HCT116 (cell line): Measurements from ENCODE around the gene NDOR1.

Experiments used
- CEBPB ChIP-seq: IDR thresholded peaks from 2 replicates; pipeline ENCODE4 v1.6.1; 2012; ENCODE audit warnings: low read depth
- CTCF ChIP-seq, 3 experiments: fragments of 200-600 bp in 1 of 3; sonication (generic) in 1 of 3; IDR thresholded peaks in 2 of 3; conservative IDR thresholded peaks in 1 of 3; 2 replicates each; pipeline ENCODE4 v1.5.1; 2012 to 2017; ENCODE audit warnings: low read depth in 2 of 3, low read length in 2 of 3, antibody characterized with exemption in 1 of 3, borderline replicate concordance in 1 of 3, control low read depth in 1 of 3, mild to moderate bottlenecking in 1 of 3, mixed read lengths in 1 of 3, mixed run types in 1 of 3, moderate library complexity in 1 of 3; ENCODE audit not compliant: insufficient read depth in 1 of 3
- EZH2 ChIP-seq: fragments of 200-600 bp; sonication (generic); IDR thresholded peaks from 2 replicates; pipeline ENCODE4 v1.6.1; 2017; ENCODE audit warnings: antibody characterized with exemption, mixed run types
- JUND ChIP-seq: IDR thresholded peaks from 2 replicates; pipeline ENCODE4 v1.6.1; 2012
- POLR2A ChIP-seq: IDR thresholded peaks from 2 replicates; pipeline ENCODE4 v1.7.0; 2011; ENCODE audit warnings: borderline replicate concordance; ENCODE audit not compliant: insufficient read depth, insufficient read length; ENCODE audit errors: extremely low read depth
- POLR2AphosphoS5 ChIP-seq: IDR thresholded peaks from 2 replicates; pipeline ENCODE4 v1.6.1; 2011; ENCODE audit warnings: mild to moderate bottlenecking, low read depth, low read length, moderate library complexity
- RAD21 ChIP-seq: IDR thresholded peaks from 2 replicates; pipeline ENCODE4 v1.6.1; 2012; ENCODE audit warnings: low read depth, mild to moderate bottlenecking
- SP1 ChIP-seq: IDR thresholded peaks from 2 replicates; pipeline ENCODE4 v1.6.1; 2012; ENCODE audit warnings: low read depth
- SRF ChIP-seq: IDR thresholded peaks from 2 replicates; pipeline ENCODE4 v1.6.1; 2012; ENCODE audit warnings: low read depth
- TCF7L2 ChIP-seq: IDR thresholded peaks from 2 replicates; pipeline ENCODE4 v1.7.0; 2011; ENCODE audit warnings: borderline replicate concordance, inconsistent platforms; ENCODE audit not compliant: insufficient read depth, insufficient read length; ENCODE audit errors: extremely low read depth
- ZNF274 ChIP-seq: fragments of 200-500 bp; sonication (Bioruptor generic); IDR thresholded peaks from 2 replicates; pipeline ENCODE4 v1.6.1; 2014; ENCODE audit warnings: mild to moderate bottlenecking, low read depth, low read length, inconsistent platforms
- TF ChIP-seq, protein P1 (sequence below): IDR thresholded peaks from 2 replicates; pipeline ENCODE4 v1.6.1; 2012
- TF ChIP-seq, protein P2 (sequence below): IDR thresholded peaks from 2 replicates; pipeline ENCODE4 v1.6.1; 2011; ENCODE audit warnings: mild to moderate bottlenecking, low read length, moderate library complexity; ENCODE audit not compliant: insufficient replicate concordance; ENCODE audit errors: extremely low read depth

DNA sequence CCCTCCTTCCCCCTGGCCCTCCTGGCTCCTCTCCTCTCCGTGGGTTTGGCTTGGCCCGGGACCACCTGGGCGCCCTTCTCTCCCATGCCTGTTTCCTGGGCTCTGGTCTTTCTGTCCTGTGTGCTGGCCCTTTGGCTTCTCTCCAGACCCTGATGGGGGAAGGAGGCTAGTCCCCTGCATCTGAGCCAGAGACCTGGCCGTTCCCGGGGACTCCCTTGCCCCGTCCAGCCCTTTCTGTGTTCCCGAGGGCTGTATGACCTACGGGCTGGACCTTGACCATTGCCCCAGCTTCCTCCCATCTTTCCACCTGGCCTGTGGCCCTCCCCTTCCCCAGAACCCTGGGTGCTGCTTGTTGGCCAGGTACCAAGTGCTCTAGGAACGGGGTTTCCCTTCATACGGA lies 58.0 kb downstream of the NDOR1 start:
- TF ChIP-seq CTCF (IDR thresholded peaks at IDR 0.05 in 2 of 3, conservative IDR thresholded peaks at IDR 0.05 in 1 of 3; ENCODE audit: borderline replicate concordance in 1 of 3, insufficient read depth in 1 of 3, low read depth in 2 of 3, low read length in 2 of 3) = no peak
- no peak for TF ChIP-seq POLR2A
- TF ChIP-seq, protein P1, sequence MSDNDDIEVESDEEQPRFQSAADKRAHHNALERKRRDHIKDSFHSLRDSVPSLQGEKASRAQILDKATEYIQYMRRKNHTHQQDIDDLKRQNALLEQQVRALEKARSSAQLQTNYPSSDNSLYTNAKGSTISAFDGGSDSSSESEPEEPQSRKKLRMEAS = no peak
- no peak for TF ChIP-seq EZH2
- TF ChIP-seq RAD21 = no peak
- TF ChIP-seq TCF7L2 = no peak
- TF ChIP-seq ZNF274 = no peak
- no peak for TF ChIP-seq SRF
- no peak for TF ChIP-seq CEBPB
- TF ChIP-seq SP1 = no peak
- TF ChIP-seq, protein P2, sequence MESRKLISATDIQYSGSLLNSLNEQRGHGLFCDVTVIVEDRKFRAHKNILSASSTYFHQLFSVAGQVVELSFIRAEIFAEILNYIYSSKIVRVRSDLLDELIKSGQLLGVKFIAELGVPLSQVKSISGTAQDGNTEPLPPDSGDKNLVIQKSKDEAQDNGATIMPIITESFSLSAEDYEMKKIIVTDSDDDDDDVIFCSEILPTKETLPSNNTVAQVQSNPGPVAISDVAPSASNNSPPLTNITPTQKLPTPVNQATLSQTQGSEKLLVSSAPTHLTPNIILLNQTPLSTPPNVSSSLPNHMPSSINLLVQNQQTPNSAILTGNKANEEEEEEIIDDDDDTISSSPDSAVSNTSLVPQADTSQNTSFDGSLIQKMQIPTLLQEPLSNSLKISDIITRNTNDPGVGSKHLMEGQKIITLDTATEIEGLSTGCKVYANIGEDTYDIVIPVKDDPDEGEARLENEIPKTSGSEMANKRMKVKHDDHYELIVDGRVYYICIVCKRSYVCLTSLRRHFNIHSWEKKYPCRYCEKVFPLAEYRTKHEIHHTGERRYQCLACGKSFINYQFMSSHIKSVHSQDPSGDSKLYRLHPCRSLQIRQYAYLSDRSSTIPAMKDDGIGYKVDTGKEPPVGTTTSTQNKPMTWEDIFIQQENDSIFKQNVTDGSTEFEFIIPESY = no peak
- TF ChIP-seq JUND = no peak
- no peak for TF ChIP-seq POLR2AphosphoS5
